Kasumi-1 (cell line): ENCODE results near the gene ERC2.

Source experiments
- DNase-seq, 2 experiments: peaks; one replicate each; lab custom pipeline; 2025; lab: John Stamatoyannopoulos, UW

The ERC2 gene

DNA sequence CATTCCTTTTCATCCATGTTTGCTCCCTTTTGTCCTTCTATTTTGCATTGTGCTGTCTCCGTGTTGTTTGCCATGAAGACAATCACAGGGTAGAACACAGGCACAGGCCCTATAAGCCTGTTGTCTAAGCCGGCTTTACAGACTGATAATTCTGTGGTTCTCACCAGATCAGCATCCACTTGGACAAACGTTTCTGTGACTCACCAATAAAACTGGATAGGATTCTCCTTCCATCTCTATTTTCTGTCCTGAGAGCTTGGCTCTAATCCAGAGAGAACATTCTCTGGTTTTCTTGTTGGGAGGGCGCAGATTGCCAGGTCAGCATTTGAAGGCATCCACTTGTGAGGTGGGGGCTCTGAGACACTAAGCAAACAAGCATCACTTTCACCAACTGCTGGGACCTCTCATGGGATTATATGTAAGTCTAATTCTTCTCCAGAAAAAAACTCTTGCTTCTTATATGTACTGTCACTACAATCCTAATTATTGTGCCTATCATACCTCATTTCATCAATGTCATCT, 101.6 kb downstream of the ERC2 start:
- DNase-seq = no peak

- DNase-seq = no peak
These were observed 102.2 kb downstream of the ERC2 start for GRCh38 chr3:56365905-56366640.

DNA sequence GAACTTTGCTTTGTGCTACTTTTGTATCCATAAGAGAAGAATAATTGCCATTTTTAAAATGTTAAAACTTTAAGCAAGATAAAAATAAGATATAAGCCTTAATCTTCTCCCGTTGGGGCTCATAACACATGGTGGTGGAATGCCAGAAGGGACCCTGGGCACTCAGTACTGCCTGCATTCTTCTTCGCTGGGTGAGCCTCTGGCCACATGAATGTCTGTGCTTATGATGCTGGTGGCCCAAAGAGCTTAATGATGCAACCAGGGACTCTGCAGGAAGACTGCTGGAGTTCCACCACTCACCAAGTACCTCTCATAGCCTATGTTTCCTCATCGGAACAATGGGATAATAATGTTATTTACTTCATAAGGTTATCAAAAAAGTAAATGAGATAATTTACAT, 103.6 kb downstream of the ERC2 start:
- no peak for DNase-seq

GRCh38 chr3:56363720-56364119, 104.5 kb downstream of the ERC2 start:
- DNase-seq = no peak

GRCh38 chr3:56361731-56362130, 106.5 kb downstream of the ERC2 start:
- DNase-seq = no peak

GRCh38 chr3:56357266-56357665, 111.0 kb downstream of the ERC2 start:
- no peak for DNase-seq

- DNase-seq = no peak
These were observed 111.5 kb downstream of the ERC2 start for GRCh38 chr3:56356808-56357207.

DNA sequence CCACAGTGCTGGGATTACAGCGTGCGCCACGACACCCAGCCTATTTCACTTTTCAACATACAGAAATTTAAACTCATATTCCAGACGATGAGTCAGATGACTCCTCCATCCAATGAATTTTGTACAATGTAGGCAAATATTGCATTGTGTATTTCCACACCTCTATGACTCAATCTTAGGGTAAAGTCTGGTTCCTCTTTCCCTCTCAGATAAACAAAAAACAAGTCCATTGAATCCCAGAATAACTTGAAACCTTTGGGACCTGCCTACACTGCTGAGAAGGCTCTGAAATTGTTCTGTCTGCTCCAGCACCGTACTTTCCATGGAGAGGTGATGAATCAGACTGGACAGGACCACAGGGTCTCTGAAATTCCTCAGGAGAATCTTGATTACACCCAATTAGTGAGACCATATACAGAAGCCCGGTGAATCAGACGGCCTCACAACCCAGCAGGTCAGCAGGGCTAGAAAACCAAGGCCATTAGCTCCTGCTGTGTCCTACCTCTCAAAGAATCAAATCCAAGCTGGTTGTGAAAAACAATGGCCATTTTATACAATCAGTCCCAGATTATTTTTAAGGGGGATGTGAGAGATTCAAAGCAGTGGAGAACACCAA, 112.6 kb downstream of the ERC2 start:
- no peak for DNase-seq

GRCh38 chr3:56351537-56351936, 116.7 kb downstream of the ERC2 start:
- no peak for DNase-seq

DNA sequence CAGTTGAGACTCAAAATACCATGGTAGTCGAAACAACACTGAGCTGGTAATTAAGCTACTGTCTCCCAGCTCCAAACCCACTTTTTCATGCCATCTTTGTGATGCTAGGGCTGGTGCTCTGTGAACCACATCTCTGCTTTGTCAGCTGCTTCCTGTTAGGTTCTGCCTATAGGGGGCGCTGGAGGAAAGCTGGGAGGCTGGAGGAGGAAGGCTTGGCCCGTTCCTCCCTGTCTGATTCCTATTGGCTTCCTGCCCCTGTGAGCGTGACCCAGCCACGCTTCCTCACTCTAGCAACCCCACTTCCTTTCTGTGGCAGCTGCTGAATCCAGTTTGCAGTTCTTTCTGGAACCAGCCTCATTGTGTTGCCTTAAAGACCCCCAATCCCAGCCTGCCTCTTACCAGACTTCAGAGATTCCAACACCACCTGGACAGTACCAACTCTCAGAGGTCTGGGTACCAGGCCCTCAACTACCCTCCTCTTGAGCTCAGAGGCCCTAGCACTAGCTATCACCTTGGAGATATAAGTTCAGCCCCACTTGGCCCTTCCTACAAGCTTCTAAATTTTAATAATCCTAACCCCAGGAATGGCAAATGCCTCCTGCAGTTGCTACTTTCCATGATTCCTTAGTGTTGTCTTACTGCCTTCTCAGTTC, 120.9 kb downstream of the ERC2 start:
- peak in 1 of 2 experiments; percentile 1 for DNase-seq

DNA sequence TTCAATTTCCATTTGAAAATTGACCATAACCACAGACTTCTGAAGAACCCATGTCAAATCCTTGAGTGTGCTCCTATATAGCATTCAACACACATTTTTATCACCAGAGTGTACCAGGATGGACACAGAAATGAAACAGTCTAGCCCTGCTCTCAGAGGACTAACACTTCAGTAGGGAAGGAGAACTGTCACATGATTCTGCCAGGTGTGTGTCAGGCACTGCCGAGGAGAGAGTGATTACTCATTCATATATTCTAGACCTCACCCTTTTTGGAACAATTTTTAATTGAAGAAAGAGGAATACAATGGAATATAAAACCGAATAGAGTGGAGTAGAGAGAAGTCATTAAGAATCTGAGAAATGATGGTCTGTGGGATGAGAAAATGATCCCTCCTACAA, 125.8 kb downstream of the ERC2 start:
- DNase-seq = no peak

- no peak for DNase-seq
These were observed 128.6 kb downstream of the ERC2 start for GRCh38 chr3:56339671-56340070.

- DNase-seq = no peak
These were observed 129.0 kb downstream of the ERC2 start for GRCh38 chr3:56339244-56339643.

DNA sequence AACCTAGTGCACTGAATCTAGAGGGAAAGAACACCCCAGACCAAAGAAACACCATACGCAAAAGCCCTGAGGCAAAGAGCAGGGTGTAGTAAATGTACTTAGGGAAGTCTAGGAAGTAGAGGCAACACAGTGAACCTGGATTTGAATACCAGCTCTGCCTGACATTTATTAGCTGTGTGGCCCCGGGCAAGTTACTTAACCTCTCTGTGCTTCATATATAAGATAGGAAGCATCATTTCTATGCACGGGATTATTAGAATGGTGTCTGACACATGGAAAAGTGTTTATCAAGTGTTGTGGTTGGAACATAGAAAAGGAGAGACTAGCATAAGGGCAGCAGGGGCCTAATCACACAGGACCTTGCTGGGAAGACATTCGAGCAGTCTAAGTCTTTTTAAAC, 132.2 kb downstream of the ERC2 start:
- no peak for DNase-seq

DNA sequence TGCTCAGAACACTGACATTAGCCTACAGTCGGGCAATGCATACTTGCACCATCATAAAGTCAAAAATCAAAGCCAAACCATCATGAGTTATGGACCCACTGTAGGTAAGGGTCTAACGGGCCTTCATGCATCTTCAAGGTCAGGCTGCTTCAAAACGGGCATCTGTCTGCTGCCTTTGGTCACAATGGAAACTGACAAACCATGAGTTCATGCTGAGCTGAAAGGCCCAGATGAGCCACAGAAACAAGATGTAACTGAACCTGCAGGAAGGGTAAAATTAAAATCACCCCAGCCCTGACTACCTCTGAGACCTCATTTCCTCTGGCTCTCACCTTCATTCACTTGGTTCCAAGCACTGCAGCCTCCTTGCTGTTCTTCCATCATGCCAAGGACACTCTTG, 143.8 kb downstream of the ERC2 start:
- DNase-seq = no peak

GRCh38 chr3:56323986-56324420, 144.3 kb downstream of the ERC2 start:
- no peak for DNase-seq

GRCh38 chr3:56322862-56323261, 145.4 kb downstream of the ERC2 start:
- no peak for DNase-seq

DNA sequence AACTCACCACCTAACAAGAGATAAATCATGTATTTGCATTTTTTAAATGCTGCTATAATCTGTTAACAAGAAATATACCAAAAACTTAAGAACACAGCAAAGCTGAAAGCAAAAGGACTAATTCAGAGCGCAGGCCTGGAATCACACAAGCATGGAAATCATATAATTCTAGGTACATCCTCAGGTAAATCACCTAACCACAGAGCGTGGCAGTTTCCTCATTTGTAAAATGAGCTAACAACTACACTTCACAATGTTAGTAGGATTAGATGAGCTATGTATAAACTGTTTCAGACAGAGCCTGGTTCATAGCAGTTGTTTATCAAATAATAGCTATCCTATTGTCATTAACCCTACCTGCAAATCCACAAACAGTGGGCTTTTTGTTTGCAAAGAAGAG, 146.4 kb downstream of the ERC2 start:
- no peak for DNase-seq

DNA sequence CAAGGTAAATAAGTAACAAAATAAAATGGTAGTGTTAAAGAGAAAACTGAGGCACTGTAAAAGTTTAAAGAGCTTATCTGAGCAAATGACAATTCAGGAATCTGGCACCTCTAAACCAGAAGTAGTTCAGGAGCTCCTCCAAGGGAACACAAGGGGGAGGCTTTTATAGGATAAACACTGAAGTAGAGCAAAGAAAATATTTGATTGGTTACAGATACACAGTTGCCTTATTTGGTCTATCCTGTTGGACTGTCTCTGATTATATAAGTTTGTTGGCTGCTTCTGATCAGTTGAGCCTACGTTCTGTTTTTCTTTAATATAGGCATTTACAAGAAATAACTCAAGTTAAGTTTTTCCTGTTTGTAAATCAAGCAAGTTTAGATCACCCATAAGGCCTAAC, 146.9 kb downstream of the ERC2 start:
- DNase-seq = no peak

DNA sequence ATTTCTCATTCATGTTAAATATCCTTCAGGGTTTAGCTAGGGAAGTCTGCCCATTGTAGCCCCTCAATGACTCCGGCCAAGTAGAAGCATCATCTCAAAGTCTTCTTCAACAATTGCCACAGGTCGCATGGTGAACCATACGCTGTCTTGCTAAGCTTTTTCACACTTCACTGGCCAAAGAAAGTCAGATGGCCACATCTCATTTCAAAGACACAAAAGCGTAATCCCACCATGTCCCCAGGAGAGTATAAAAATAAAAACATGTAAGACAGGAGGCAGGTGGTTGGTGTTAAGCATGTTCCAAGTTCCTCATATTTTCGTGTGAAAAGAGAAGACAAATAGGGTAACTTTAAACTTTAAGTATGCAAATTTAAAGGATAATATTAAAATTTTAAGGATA, 147.4 kb downstream of the ERC2 start:
- no peak for DNase-seq

DNA sequence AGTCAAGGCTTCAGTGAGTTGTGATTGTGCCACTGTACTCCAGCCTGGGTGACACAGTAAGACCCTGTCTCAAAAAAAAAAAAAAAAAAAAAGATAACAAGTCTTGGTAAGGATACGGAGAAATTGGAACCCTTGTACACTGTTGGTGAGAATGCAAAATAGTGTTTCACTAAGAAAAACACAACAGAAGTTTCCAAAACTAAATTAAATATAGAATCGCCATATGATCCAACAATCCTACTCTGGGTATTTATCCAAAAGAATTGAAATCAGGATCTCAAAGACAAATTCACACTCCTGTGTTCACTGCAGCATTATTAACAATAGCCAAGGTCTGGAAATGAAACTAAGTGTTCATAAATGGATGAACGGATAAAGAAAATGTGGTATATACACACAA, 149.4 kb downstream of the ERC2 start:
- no peak for DNase-seq

DNA sequence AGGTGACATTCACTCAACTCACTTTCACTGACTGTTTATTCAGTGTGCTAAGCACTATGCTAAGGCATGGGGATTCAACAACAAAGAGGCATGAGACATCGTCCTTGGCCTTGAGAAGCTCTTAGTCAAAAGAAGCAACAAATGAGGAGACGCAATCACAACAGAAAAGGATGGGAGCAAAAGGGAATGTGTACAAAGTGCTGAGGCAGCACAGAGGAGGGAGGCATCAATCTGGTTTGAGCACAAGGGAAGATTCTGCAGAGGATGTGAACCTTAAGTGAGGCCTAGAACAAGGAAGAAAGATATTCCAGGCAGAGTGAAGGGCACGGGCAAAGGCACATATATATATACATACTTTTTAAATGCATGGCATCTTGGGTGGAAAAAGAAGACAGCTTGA, 151.3 kb downstream of the ERC2 start:
- DNase-seq = no peak

GRCh38 chr3:56314842-56315241, 153.4 kb downstream of the ERC2 start:
- no peak for DNase-seq
